Fibroblast of skin of scalp (primary cell): ENCODE data around the gene PTPRN.
"Not testable (repeated sequence)": the region's sequence is repeated elsewhere in the genome, so short reads cannot be mapped to it uniquely, and the experiment has no call there.

Experiments
- DNase-seq: peaks from one replicate; pipeline ENCODE4 v3.0.0-alpha.2; 2013

Gene PTPRN

DNA sequence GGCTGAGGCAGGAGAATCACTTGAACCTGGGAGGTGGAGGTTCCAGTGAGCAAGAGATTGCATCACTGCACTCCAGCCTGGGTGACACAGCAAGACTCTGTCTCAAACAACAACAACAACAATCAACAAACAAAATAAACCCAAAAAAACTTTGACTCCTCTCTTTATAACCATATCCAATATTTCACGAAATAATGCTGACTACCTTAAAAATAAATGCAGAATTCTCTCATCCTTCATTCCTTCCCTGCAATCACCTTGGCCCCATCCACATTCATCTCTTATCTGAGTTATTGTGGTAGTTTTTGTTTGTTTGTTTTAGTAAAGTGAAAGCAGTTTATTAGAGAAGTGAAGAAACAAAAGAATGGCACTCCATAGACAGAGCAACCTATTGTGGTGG, 3.2 kb downstream of the PTPRN start:
- no peak for DNase-seq

GRCh38 chr2:219304223-219304622, 5.0 kb downstream of the PTPRN start:
- DNase-seq: no peak

- DNase-seq: no peak
Measured at GRCh38 chr2:219302412-219302968, 6.7 kb downstream of the PTPRN start.

DNA sequence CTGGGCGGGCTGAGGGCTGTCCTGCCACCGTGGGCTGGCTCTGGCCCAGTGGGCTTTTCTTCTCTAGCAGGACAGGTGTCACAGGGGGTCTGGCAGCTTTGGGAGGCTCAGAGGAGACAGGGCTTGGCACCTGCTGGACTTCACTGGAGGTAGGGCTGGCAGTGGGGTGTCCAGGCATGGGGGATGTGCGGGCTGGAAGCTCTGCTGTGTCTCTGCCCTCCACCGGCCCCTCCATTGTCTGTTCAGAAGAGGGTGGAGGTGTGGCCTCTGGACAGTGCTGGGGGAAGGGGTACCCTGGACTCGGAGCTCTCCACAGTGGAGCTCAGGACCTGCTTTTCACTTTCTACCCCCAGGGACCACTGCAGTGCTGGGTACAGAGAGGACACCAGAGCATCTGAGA, 9.2 kb downstream of the PTPRN start:
- DNase-seq: no peak

DNA sequence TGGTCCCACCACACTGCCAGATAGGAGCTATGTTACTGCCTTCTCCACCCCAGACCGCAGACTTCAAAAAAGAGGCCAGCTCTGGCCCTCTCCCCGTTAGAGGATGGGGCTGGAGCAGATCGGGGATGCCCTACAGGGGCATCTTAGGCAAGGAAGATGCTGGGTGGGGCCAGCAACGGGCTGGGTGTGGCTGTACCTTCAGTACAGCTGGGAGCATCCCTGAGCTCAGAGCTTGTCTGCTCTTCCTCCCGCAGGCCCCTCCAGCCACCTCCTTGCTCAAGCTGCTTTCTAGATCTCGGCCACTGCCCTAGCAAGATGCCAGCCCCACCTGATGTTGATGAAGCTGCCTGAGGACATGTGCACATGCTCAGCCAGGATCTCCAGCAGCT, 9.8 kb downstream of the PTPRN start:
- DNase-seq: no peak

GRCh38 chr2:219298759-219299371, 10.3 kb downstream of the PTPRN start:
- peak; percentile 80 for DNase-seq

DNA sequence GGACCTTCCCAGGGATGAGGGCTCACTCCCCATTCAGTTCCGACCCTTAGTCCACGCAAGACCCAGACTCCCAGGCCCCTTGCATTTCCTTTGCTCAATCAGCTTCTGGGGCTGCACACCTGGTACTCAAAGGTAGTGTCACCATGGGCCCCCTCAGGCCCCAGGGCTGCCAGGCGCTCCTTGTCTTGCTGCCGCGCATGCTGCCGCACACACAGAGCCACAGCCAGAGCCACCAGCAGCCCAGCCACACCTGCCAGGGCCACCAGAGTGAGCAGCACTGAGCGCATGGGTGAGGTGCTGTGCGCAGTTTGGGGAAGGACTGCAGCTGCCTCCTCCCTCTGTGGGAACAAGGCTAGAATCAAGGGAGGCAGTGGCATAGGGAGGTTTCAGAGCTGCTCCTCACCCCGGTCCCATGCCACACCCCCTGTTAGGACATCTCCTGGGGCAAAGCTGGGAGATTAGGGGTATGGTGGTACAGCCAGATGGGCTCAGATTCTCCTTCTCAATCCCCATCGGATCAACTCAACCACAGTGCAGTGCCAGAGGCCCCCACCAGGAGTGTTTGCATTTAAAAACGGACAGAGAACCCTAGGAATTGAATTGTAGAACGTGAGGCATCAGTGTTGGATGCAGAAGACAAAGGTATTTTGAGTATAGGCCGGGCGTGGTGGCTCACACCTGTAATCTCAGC, 11.3 kb downstream of the PTPRN start:
- DNase-seq: no peak

- no peak for DNase-seq
Measured at GRCh38 chr2:219296631-219297391, 12.4 kb downstream of the PTPRN start.

DNA sequence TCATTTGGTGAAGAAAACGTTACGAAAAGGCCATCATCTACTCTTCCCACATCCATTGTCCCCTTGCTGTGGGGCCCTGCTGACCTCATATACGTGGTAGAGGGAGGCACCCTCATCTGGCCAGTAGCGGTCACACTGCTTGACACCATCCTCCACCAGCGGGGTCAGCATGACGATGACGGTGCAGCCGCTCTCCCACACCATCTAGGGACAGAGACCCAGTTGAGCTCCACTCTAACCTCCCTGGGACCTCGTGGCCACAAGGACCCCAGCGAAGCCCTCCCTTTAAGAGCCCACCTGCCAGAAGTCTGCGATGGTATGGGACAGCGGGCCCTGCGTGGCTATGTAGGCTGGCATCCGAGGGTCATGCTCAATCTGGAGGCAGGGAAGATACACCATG, 13.1 kb downstream of the PTPRN start:
- DNase-seq: no peak

DNA sequence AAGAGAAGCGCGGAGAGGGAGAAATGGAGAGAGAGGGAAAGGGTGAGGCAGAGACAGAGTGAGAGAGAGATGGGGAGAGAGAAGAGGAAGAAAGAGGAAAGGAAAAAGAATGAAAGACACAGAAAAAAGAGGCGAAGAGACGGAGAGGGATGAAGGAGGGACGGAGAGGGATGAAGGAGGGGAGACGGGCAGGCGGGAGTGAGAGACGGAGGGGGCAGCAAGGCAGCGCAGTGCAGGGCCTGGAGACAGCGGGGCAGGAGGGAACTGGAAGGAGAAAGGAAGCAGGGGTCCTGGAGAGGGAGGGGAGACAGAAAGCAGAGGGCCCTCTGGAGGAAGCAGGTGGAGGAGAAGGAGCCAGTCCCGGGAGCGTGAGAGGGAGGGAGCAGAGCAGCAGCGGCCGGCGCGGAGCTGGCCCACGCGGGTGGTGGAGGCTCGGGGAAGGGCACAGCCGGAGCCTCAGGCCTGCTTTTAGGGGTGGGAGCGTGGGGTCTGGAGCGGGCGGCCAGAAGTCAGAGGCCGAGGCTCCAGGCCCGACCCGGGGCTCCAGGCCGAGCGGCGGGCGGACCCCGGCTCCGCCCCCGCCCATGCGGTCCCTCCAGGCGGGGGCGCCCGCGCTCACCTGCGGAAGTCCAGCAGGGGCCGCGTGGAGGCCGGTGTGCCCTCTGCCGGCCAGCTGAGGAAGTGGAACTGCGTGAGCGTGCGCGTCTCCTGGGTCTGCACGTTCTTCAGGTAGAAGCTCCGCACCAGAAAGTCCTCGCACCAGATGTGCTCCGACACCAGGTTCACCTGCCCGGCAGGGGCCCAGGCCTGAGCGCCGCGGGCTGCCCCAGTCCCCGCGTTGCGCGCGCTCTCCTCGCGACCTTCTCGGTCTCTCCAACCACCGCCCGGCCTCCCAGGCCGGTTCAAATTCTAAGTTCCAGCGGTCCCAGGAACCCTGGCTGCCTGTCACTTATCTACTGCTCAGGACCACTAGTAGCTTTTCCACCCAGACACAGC, 14.5 kb downstream of the PTPRN start:
- DNase-seq: peak; percentile 76

DNA sequence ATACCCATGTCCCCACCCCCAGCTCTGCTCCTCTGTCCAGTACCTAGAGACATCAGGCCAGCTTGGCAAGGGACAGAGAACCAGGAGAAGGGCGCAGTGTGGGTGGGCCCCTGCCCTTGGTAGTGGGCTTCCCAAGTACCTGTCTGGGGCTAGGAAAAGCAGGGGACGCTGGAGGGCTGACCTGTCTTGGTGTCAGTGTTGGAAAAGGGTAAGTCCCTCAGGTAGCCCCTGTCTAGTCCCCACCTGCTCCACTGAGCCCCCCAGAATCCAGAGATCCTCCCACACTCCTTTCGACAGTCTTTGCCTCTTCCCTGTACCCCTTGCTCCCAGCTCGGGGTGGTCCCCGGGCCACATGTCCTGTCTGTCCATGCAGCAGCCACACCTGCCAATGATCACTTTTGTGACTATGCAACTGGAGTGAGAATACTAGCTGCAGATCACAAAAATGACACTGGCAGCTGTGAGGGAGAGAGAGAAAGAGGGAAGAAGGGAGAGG, 15.4 kb downstream of the PTPRN start:
- no peak for DNase-seq

DNA sequence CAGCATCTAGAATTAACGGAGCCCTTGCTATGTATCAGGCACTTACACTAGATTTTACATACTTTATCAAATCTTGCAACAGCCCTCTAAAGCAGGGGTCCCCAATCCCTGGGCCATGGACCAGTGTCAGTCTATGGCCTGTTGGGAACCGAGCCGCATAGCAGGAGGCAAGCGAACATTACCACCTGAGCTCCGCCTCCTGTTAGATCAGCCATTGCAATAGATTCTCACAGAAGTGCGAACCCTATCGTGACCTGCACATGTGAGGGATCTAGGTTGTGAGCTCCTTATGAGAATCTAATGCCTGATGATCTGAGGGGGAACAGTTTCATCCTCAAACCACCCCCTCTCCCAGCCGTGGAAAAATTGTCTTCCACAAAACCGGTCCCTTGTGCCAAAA, 16.6 kb downstream of the PTPRN start:
- DNase-seq: no peak

DNA sequence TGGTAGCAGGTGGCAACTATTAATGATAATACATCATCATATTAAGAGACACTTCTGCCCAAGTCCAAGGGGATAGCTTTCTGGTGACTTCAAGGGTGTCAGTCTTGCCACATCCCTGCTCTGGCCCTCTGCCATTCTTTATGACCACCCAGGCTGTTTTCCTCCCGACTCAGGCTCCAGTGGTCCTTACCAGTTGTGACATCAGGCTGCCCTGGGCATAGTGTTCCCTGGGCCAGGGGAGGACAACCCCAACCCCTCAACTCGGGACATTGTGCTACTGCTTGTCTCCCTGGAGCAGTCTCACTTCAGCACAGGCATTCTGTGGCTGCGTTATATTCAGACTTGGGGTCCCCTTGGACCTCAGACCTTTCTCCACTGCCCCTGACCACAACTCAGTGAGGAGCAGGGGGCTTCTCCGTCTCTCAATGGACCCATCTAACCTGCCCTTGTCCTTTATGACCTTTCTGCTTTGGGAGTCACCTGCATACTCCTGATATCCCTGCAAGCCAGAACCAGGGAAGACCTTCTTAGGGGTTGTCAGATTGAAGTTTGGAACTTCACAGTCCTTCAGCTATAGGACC, 17.2 kb downstream of the PTPRN start:
- no peak for DNase-seq

DNA sequence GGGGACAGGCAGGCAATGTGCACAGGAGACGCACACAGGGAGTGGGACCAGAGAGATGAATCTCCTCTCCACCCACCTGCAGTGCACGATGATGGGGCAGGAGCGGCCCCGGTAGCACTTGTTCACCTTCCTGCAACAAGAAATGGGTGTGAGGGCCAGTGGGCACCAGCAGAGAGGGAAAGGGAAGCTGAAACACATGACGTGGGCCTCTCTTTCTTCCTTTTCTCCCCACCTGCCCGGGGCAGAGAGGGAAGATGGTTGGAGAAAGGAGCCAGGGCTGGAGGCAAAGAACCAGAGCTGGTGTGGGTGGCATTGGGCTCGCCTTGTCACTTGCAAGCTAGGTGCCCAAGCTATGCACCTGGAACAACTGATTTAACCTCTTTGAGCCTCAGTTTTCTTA, 17.8 kb downstream of the PTPRN start:
- no peak for DNase-seq

DNA sequence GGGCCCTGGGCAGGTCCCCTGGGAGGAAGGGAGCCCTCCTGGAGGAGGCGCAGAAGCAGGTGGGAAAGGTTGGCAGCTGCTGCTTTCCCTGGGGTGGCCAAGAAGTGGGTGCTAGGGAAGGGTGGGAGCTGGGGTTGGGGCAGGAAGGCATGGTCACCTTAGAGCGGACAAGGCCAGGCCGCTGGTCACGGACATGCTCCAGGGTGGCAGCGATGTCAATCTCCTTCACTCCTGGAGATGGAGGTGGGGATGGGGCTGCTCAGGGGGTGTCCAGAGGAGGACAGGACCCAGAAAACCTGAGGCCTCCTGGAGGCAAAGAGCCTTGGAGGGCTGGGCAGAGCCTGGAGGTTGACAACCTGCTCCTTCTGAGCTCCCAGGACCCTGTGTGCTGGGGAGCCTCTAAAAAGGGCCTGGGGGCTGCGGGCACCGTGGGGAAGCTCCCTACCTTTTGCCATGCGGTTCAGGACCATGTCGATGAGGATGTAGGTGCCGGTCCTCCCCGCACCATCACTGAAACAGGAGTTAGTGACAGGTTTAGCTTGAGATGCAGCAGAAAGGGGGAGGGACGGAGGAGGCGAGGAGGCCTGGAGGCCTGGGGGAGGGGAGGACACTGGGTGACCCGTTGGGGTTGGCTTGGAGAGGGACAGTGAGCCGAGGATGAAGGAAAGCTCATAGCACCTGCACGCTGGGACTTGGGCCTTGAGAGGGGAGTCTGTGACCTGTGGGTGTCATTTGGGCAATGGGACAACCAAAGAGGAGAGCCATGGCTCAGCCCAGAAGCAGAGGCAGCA, 18.6 kb downstream of the PTPRN start:
- DNase-seq: no peak

GRCh38 chr2:219289537-219290361, 19.5 kb downstream of the PTPRN start:
- DNase-seq: peak; percentile 86

GRCh38 chr2:219289195-219289536, 20.0 kb downstream of the PTPRN start:
- DNase-seq: no peak

GRCh38 chr2:219287580-219288265, 21.5 kb downstream of the PTPRN start:
- DNase-seq: no peak

DNA sequence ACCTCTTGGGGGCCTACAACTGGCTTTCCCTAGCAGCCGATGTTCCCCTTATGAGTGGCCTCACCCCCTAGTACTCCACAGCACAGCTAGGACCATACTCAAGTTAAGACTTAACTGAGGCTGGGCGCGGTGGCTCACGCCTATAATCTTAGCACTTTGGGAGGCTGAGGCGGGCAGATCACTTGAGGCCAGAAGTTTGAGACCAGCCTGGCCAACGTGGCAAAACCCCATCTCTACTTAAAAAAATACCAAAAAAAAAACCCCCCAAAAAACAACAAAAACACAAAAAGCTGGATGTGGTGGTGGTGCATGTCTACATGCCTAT, 22.1 kb downstream of the PTPRN start:
- not testable (repeated sequence) for DNase-seq
